Measurements from ENCODE around the gene USP24.
A peak's percentile ranks its signal among the peaks of the same experiment; 100 is the strongest.

USP24 gene

GRCh38 chr1:55051169-55051568 lies 164.0 kb downstream of the USP24 start:
- no peak for DNase-seq

DNA sequence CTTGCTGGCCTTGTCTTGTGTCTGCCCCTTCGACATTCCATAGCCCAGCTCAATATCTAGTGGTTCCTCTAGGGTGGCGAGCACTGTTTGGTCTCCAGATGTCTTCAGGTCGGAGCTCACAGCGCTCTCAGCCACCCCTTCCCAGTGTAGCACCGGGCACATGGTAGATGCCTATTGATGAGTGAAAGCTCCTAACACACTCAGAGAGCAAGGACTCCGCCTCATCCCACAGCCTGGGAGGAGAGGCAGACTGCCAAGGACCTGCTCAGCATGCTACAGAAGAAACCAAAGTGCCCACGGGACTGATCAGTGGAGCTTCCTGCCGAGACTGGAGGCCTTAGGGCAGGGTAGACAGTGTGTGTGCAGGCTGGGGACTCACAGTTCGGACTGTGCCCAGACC lies 164.9 kb downstream of the USP24 start:
- peak in 1 of 2 donors; percentile 12 for DNase-seq

GRCh38 chr1:55049914-55050278 lies 165.3 kb downstream of the USP24 start:
- peak in 1 of 2 donors; percentile 11 for DNase-seq

DNA sequence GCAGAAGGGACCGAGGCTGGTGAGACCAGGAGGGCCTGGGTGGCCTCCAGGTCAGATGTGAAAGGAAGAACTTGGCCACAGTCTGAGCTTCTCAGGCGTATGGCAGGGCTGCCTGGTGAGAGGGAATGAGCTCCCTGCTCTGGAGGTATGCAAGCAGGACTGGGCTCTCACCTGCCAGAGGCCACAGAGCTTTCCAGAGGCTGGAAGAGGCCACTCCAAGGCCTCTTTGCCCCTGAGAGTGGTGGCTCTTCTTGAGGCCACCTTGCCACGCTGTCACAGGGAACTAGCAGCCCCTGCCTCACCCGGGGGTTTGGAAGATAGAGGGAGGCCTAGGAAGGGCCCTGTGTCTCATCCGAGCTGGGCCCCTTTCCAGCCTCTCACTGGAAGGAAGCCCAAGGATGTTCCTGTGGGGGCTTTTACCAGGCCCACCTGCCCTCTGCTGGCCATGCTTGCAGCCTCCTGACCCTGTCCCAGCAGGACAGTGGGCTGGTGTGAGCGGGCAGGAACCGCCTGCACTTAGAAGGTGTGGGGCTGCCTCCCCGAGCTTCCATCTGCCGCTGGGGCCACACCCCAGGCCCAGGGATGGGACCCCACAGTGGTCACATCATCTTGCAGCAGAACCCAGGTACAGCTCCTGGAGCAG lies 165.8 kb downstream of the USP24 start:
- no peak for DNase-seq

- DNase-seq: no peak
These were observed 166.5 kb downstream of the USP24 start for GRCh38 chr1:55048453-55049270.

DNA sequence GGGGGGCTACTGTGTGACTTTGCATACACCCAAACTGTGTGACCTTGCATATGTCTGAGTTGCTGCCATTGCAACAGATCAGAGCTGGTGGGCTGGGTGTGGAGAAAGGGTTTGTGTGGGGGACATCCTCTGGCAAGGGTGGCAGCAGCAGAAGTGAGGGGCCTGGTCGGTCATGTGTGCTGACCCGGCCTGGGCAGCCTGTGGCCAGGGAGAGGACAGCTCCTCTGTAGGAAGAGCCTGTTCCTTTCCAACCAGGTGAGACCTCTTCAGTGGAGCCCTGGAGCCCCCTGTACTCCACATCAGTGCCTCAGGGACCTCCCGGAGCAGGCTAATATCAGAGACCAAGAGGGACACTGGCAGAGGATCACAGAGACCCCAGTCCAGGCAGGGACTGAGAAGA lies 167.6 kb downstream of the USP24 start:
- no peak for DNase-seq

DNA sequence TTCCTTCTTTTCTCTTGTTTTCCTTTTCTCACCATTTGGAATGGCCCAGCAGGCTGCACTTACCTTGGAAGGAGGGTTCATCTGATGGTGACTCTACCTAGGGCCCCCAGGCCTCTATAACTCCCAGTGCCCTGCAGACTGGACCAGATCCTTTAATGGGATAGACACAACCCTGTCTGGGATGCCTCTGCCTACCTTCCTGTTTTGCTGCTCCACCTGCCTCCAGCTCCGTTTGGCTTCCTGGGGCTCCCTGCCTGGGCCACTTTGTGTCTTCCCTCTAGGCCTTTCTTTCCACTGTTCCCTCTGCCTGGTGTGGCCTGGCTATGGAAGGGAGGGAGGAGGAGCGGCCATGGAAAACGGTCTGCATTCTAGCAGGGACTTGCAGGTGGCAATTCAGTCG lies 168.3 kb downstream of the USP24 start:
- no peak for DNase-seq

- no peak for DNase-seq
These were observed 169.7 kb downstream of the USP24 start for GRCh38 chr1:55045430-55045829.

- DNase-seq: no peak
These were observed 170.4 kb downstream of the USP24 start for GRCh38 chr1:55044617-55045397.

GRCh38 chr1:55043726-55044125 lies 171.4 kb downstream of the USP24 start:
- DNase-seq: no peak

GRCh38 chr1:55043011-55043410 lies 172.2 kb downstream of the USP24 start:
- DNase-seq: no peak

- DNase-seq: no peak
These were observed 173.6 kb downstream of the USP24 start for GRCh38 chr1:55041613-55042012.

DNA sequence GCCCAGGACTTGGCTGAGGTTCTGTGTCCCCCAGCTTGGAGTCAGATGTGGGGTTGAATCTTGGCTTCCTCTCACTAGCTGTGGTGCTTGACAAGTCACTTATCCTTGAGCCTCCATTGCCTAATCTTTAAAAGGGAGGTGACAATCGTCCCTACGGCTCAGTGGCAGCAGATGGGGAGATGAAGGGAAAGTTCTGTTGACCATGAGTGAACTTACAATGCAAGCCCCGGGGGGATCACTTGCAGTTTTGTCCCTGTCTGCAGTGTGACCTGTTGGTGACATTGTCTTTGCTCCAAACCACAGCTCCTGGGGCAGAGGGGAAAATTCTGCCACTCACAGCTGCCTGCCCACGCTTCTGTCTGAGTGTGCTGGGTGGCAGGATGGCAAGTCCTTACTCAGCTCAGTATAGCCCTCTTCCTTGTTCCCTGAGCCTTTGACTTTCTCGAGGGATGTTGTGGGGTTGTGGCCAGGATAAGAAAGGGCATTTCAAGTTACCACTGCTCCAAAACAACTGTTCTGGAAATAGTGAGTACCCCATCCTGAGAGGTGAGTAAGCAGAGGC lies 174.2 kb downstream of the USP24 start:
- no peak for DNase-seq

- no peak for DNase-seq
These were observed 174.9 kb downstream of the USP24 start for GRCh38 chr1:55040083-55040932.

DNA sequence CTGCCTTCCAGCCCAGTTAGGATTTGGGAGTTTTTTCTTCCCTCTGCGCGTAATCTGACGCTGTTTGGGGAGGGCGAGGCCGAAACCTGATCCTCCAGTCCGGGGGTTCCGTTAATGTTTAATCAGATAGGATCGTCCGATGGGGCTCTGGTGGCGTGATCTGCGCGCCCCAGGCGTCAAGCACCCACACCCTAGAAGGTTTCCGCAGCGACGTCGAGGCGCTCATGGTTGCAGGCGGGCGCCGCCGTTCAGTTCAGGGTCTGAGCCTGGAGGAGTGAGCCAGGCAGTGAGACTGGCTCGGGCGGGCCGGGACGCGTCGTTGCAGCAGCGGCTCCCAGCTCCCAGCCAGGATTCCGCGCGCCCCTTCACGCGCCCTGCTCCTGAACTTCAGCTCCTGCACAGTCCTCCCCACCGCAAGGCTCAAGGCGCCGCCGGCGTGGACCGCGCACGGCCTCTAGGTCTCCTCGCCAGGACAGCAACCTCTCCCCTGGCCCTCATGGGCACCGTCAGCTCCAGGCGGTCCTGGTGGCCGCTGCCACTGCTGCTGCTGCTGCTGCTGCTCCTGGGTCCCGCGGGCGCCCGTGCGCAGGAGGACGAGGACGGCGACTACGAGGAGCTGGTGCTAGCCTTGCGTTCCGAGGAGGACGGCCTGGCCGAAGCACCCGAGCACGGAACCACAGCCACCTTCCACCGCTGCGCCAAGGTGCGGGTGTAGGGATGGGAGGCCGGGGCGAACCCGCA lies 175.7 kb downstream of the USP24 start, which contains the start of gene PCSK9:
Gene PCSK9 (plus strand): TSS at position 207 of the 741 bp plus-strand sequence. CDS start 290 bp downstream, at position 497.
- no peak for DNase-seq

DNA sequence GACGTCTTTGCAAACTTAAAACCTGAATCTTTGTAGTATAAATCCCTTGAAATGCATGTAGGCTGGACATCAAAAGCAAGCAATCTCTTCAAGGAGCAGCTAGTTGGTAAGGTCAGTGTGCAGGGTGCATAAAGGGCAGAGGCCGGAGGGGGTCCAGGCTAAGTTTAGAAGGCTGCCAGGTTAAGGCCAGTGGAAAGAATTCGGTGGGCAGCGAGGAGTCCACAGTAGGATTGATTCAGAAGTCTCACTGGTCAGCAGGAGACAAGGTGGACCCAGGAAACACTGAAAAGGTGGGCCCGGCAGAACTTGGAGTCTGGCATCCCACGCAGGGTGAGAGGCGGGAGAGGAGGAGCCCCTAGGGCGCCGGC lies 176.2 kb downstream of the USP24 start:
- DNase-seq: no peak

GRCh38 chr1:55038552-55038838 lies 176.7 kb downstream of the USP24 start:
- no peak for DNase-seq

DNA sequence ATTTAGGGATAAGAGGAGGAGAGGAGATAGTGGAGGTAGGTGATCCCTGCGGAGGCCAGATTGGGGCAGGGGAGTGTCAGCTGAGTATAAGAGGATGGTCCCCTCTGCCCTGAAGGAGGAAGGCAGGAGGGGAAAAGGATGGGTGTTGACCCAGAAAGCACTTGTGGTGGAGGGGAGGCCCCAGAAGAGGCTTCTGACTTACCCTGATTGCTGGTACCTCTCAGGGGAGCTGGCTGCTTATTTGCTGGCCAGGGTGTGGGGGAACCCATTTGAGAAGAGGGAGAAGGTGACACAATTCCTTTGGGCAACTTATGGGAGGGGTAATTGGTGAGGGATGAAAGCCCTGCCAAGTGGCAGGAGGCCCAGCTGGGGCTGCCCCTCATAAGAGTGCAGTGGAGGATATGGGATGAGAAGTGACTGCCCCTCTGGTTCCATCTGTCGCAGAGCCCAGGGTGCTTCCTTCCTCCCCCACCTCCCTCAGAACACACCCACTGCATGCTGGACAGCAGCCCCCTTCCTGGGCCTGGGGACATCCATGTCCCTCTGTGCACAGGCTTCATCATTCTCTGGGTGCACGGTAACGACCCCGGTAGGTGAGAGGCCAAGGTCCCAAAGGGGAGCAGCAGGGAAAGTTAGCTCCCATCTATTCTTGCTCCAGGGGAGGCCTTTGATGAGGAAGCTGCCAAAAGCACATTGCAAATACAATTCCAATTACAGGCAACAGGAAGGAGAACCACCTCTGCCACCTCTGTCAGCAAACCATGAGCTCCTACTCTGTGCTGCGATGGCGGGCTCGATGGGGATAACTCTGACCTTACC lies 177.2 kb downstream of the USP24 start:
- DNase-seq: no peak

GRCh38 chr1:55035904-55036303 lies 179.3 kb downstream of the USP24 start:
- no peak for DNase-seq

GRCh38 chr1:55034476-55035133 lies 180.6 kb downstream of the USP24 start:
- DNase-seq: no peak
